GM12878 (cell line): ENCODE measurements around the gene GAGE12E. TPM values are rescaled to one million over a fixed set of nuclear protein-coding genes. Genes with fewer than 3 reads are reported as not detected.
"Not testable (repeated sequence)": the region's sequence is repeated elsewhere in the genome, so short reads cannot be mapped to it uniquely, and the experiment has no call there.

Experiments used
- ATAC-seq: fragments of 200-7000 bp; cut with Tn5 transposase; 3 replicates; pipeline ENCODE4 v1.9.1; 2020; ENCODE audit warnings: mild to moderate bottlenecking, moderate library complexity
- BruUV-seq: library from RNA; stranded (reverse); fragments of 400-500 nt; replicated peaks from 2 replicates; lab custom pipeline; 2021; lab: Mats Ljungman, UMichigan
- CTCF ChIA-PET: fragments of 300-600 bp; sonication (Branson Sonifier 250); formaldehyde crosslinking; extraction: SDS; loops from one replicate; lab custom pipeline; 2021; ENCODE audit warnings: inconsistent platforms; lab: Yijun Ruan, JAX
- POLR2A ChIA-PET: fragments of 350-600 bp; formaldehyde crosslinking; extraction: SDS; loops from one replicate; lab custom pipeline; 2021; ENCODE audit warnings: inconsistent platforms; lab: Charles Lee
- RAD21 ChIA-PET: fragments of 300-600 bp; sonication (Branson Sonifier 250); formaldehyde crosslinking; loops from one replicate; lab custom pipeline; 2023; ENCODE audit warnings: antibody characterized with exemption; ENCODE audit not compliant: unreplicated experiment; lab: Charles Lee
- SMC1A ChIA-PET: fragments of 300-600 bp; sonication (Branson Sonifier 250); formaldehyde crosslinking; loops from one replicate; lab custom pipeline; 2023; ENCODE audit not compliant: unreplicated experiment, uncharacterized antibody; lab: Charles Lee
- DNase-seq: peaks from one replicate; pipeline ENCODE4 v3.0.0-alpha.2; 2011; ENCODE audit warnings: low read depth, low spot score
- FAIRE-seq: peaks from 3 replicates; lab custom pipeline; 2011; peaks lifted over from hg19 to GRCh38; lab: Jason Lieb, UNC
- H2AFZ ChIP-seq: 2 replicates; pipeline ENCODE4 v1.6.0; 2011; ENCODE audit warnings: low read depth, low read length, control low read depth; ENCODE audit not compliant: control insufficient read depth
- H3K27ac ChIP-seq: 2 replicates; pipeline ENCODE4 v1.5.1; 2011; ENCODE audit warnings: control low read depth; ENCODE audit not compliant: control insufficient read depth, insufficient read depth
- H3K27me3 ChIP-seq, 2 experiments: replicated peaks in 1 of 2; 2 replicates each; pipeline versions ENCODE4 v1.6.0 to v1.6.1; 2011; ENCODE audit warnings: low read length in 1 of 2; ENCODE audit not compliant: control insufficient read depth in 2 of 2, insufficient read depth in 2 of 2
- H3K36me3 ChIP-seq, 2 experiments: 2 replicates each; pipeline ENCODE4 v1.5.1; 2011; ENCODE audit warnings: low read length in 1 of 2; ENCODE audit not compliant: control insufficient read depth in 2 of 2, insufficient read depth in 2 of 2
- H3K4me1 ChIP-seq: 2 replicates; pipeline ENCODE4 v1.6.1; 2011; ENCODE audit warnings: mild to moderate bottlenecking, low read length, moderate library complexity, mixed read lengths; ENCODE audit not compliant: control insufficient read depth, insufficient read depth
- H3K4me2 ChIP-seq: 2 replicates; pipeline ENCODE4 v1.6.0; 2011; ENCODE audit warnings: control low read depth; ENCODE audit not compliant: control insufficient read depth, insufficient read depth
- H3K4me3 ChIP-seq: fragments of 200-600 bp; sonication (generic); 2 replicates; pipeline ENCODE4 v1.5.1; 2016
- H3K79me2 ChIP-seq: 2 replicates; pipeline ENCODE4 v1.6.0; 2011; ENCODE audit warnings: low read length; ENCODE audit not compliant: control insufficient read depth, insufficient read depth
- H3K9ac ChIP-seq: 2 replicates; pipeline ENCODE4 v1.8.0; 2011; ENCODE audit warnings: low read length, control low read depth, mixed read lengths; ENCODE audit not compliant: control insufficient read depth, insufficient read depth
- H3K9me3 ChIP-seq: replicated peaks from 3 replicates; pipeline ENCODE4 v1.5.1; 2011; ENCODE audit warnings: mild to moderate bottlenecking, low read length; ENCODE audit not compliant: control insufficient read depth, insufficient read depth
- H4K20me1 ChIP-seq: 2 replicates; pipeline ENCODE4 v1.6.0; 2011; ENCODE audit not compliant: control insufficient read depth, insufficient read depth
- WGBS: methylation state at CpG from one replicate; pipeline ENCODE4 v1.1.6; 2016; ENCODE audit warnings: low lambda C conversion rate; ENCODE audit not compliant: insufficient replicate concordance, insufficient coverage; ENCODE audit errors: missing lambda C conversion rate; 5-methylcytosine and 5-hydroxymethylcytosine counted together
- in situ Hi-C: fragments of 300-500 bp; cut with MboI; formaldehyde crosslinking; loops from 9 replicates; pipeline ENCODE4 v1.14.3; 2018; ENCODE audit warnings: mixed read lengths
- intact Hi-C: fragments of 100-400 bp; cut with micrococcal nuclease; formaldehyde crosslinking; loops from one replicate; pipeline ENCODE4 v1.14.2; 2022; ENCODE audit not compliant: unreplicated experiment
- polyA plus RNA-seq, 11 experiments: library from polyadenylated mRNA; depleted of rRNA in 4 of 11; unstranded in 6 of 11; stranded (reverse) in 5 of 11; fragments of >200 nt; fragmentation: Nextera tagmentation in 4 of 11; fragmentation: Illumina TruSeq in 1 of 11; extraction: Ambion mirVana in 4 of 11; extraction: Trizol in 1 of 11; gene quantifications; 1 replicate in 1 of 11; 2 replicates in 10 of 11; pipeline versions ENCODE4 v1.2.1 to v1.2.3, GENCODE V29; 2011 to 2016; ENCODE audit warnings: inconsistent platforms in 2 of 11, missing spikeins in 2 of 11, low read depth in 1 of 11
- small RNA-seq: library from RNA; depleted of rRNA; stranded (forward); fragments of <200 nt; gene quantifications from one replicate; pipeline ENCODE3, GENCODE V24; 2014
- total RNA-seq, 4 experiments: library from RNA; depleted of rRNA in 3 of 4; stranded (reverse); fragments of >200 nt in 3 of 4; fragmentation: Illumina TruSeq in 1 of 4; extraction: Trizol in 1 of 4; gene quantifications; 2 replicates each; pipeline versions ENCODE4 v1.2.1 to v1.2.3, GENCODE V29; 2013 to 2021

Gene GAGE12E
- total and polyA plus RNA-seq, 10 of the 15 experiments (the other 5 are each of a cell fraction or from before 2014, with no cell fraction given), result not detected

DNA sequence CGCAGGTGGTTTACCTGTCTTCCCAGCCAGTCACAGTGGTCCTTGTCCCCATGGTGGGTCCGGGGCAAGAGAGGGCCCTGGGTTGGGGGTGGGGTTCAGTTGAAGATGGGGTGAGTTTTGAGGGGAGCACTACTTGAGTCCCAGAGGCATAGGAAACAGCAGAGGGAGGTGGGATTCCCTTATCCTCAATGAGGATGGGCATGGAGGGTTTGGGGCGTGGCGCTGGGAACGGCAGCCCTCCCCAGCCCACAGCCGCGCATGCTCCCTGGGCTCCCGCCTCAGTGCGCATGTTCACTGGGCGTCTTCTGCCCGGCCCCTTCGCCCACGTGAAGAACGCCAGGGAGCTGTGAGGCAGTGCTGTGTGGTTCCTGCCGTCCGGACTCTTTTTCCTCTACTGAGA lies 47.6 kb downstream of the GAGE12E start, which contains the start of gene GAGE1:
Gene GAGE1, plus strand, starts transcription at position 301 of the 400 bp plus-strand sequence. CDS start 1,155 bp downstream, outside the sequence.
- H3K27ac ChIP-seq, H3K4me3 ChIP-seq, H3K27me3 ChIP-seq, RAD21 ChIA-PET, H3K79me2 ChIP-seq, H3K9me3 ChIP-seq, DNase-seq, in situ Hi-C loops, H3K4me2 ChIP-seq, intact Hi-C loops, POLR2A ChIA-PET, H2AFZ ChIP-seq, H3K9ac ChIP-seq, ATAC-seq, CTCF ChIA-PET, H3K4me1 ChIP-seq, H3K36me3 ChIP-seq, SMC1A ChIA-PET, BruUV-seq, H4K20me1 ChIP-seq, FAIRE-seq: not testable (repeated sequence)
- WGBS, result no CpG with 5 or more reads among the region's 16 CpGs

Small RNA genes within 50 kb of the gene (small RNA-seq; reads per million reads assigned to genes)
- not detected for gene GAGE12B

Other genes with a start within 250 kb of the GAGE12E start
Only the 7 nearest of the 11 such genes appear.
- gene GAGE12C, start 19.1 kb upstream of the GAGE12E start, total RNA-seq (2014; rRNA removed), result not detected in 2 replicates
- gene GAGE12C, start 19.1 kb upstream of the GAGE12E start, total RNA-seq (2014; rRNA removed; fragmentation: Illumina TruSeq; extraction: Trizol), result not detected in 2 replicates
- gene GAGE12C, start 19.1 kb upstream of the GAGE12E start, total RNA-seq (2021), result not detected in 2 replicates
- not detected in 2 replicates for gene GAGE12C, start 19.1 kb upstream of the GAGE12E start, polyA plus RNA-seq (2011; rRNA removed)
- not detected in 2 replicates for gene GAGE12C, start 19.1 kb upstream of the GAGE12E start, polyA plus RNA-seq (2014; fragmentation: Illumina TruSeq; extraction: Trizol)
- not detected for gene GAGE12C, start 19.1 kb upstream of the GAGE12E start, polyA plus RNA-seq (2014; fragmentation: Nextera tagmentation; extraction: Ambion mirVana)
- not detected in 2 replicates for gene GAGE12C, start 19.1 kb upstream of the GAGE12E start, polyA plus RNA-seq (2014; rRNA removed)
- not detected for gene GAGE12C, start 19.1 kb upstream of the GAGE12E start, polyA plus RNA-seq (2016; fragmentation: Nextera tagmentation; extraction: Ambion mirVana)
- not detected in 2 replicates for gene GAGE12D, start 9.6 kb upstream of the GAGE12E start, total RNA-seq (2014; rRNA removed)
- not detected in 2 replicates for gene GAGE12D, start 9.6 kb upstream of the GAGE12E start, total RNA-seq (2014; rRNA removed; fragmentation: Illumina TruSeq; extraction: Trizol)
- gene GAGE12D, start 9.6 kb upstream of the GAGE12E start, total RNA-seq (2021), result not detected in 2 replicates
- gene GAGE12D, start 9.6 kb upstream of the GAGE12E start, polyA plus RNA-seq (2011; rRNA removed), result not detected in 2 replicates
- gene GAGE12D, start 9.6 kb upstream of the GAGE12E start, polyA plus RNA-seq (2014; fragmentation: Illumina TruSeq; extraction: Trizol), result not detected in 2 replicates
- gene GAGE12D, start 9.6 kb upstream of the GAGE12E start, polyA plus RNA-seq (2014; fragmentation: Nextera tagmentation; extraction: Ambion mirVana), result not detected
- gene GAGE12D, start 9.6 kb upstream of the GAGE12E start, polyA plus RNA-seq (2014; rRNA removed), result not detected in 2 replicates
- gene GAGE12D, start 9.6 kb upstream of the GAGE12E start, polyA plus RNA-seq (2016; fragmentation: Nextera tagmentation; extraction: Ambion mirVana), result not detected
- gene GAGE12F, start 9.6 kb downstream of the GAGE12E start, total RNA-seq (2014; rRNA removed), result not detected in 2 replicates
- gene GAGE12F, start 9.6 kb downstream of the GAGE12E start, total RNA-seq (2014; rRNA removed; fragmentation: Illumina TruSeq; extraction: Trizol), result not detected in 2 replicates
- gene GAGE12F, start 9.6 kb downstream of the GAGE12E start, total RNA-seq (2021), result 0.72 TPM in 1 of 2 replicates, not detected in the other
- not detected in 2 replicates for gene GAGE12F, start 9.6 kb downstream of the GAGE12E start, polyA plus RNA-seq (2011; rRNA removed)
- gene GAGE12F, start 9.6 kb downstream of the GAGE12E start, polyA plus RNA-seq (2014; fragmentation: Illumina TruSeq; extraction: Trizol), result not detected in 2 replicates
- gene GAGE12F, start 9.6 kb downstream of the GAGE12E start, polyA plus RNA-seq (2014; fragmentation: Nextera tagmentation; extraction: Ambion mirVana), result not detected
- gene GAGE12F, start 9.6 kb downstream of the GAGE12E start, polyA plus RNA-seq (2014; rRNA removed), result not detected in 2 replicates
- gene GAGE12F, start 9.6 kb downstream of the GAGE12E start, polyA plus RNA-seq (2016; fragmentation: Nextera tagmentation; extraction: Ambion mirVana), result not detected
- not detected in 2 replicates for gene GAGE12G, start 19.1 kb downstream of the GAGE12E start, total RNA-seq (2014; rRNA removed)
- gene GAGE12G, start 19.1 kb downstream of the GAGE12E start, total RNA-seq (2014; rRNA removed; fragmentation: Illumina TruSeq; extraction: Trizol), result not detected in 2 replicates
- gene GAGE12G, start 19.1 kb downstream of the GAGE12E start, total RNA-seq (2021), result not detected in 2 replicates
- gene GAGE12G, start 19.1 kb downstream of the GAGE12E start, polyA plus RNA-seq (2011; rRNA removed), result not detected in 2 replicates
- not detected in 2 replicates for gene GAGE12G, start 19.1 kb downstream of the GAGE12E start, polyA plus RNA-seq (2014; fragmentation: Illumina TruSeq; extraction: Trizol)
- gene GAGE12G, start 19.1 kb downstream of the GAGE12E start, polyA plus RNA-seq (2014; fragmentation: Nextera tagmentation; extraction: Ambion mirVana), result not detected
- not detected in 2 replicates for gene GAGE12G, start 19.1 kb downstream of the GAGE12E start, polyA plus RNA-seq (2014; rRNA removed)
- gene GAGE12G, start 19.1 kb downstream of the GAGE12E start, polyA plus RNA-seq (2016; fragmentation: Nextera tagmentation; extraction: Ambion mirVana), result not detected
- not detected in 2 replicates for gene GAGE12H, start 28.7 kb downstream of the GAGE12E start, total RNA-seq (2014; rRNA removed)
- not detected in 2 replicates for gene GAGE12H, start 28.7 kb downstream of the GAGE12E start, total RNA-seq (2014; rRNA removed; fragmentation: Illumina TruSeq; extraction: Trizol)
- not detected in 2 replicates for gene GAGE12H, start 28.7 kb downstream of the GAGE12E start, total RNA-seq (2021)
- gene GAGE12H, start 28.7 kb downstream of the GAGE12E start, polyA plus RNA-seq (2011; rRNA removed), result not detected in 2 replicates
- not detected in 2 replicates for gene GAGE12H, start 28.7 kb downstream of the GAGE12E start, polyA plus RNA-seq (2014; fragmentation: Illumina TruSeq; extraction: Trizol)
- not detected for gene GAGE12H, start 28.7 kb downstream of the GAGE12E start, polyA plus RNA-seq (2014; fragmentation: Nextera tagmentation; extraction: Ambion mirVana)
- gene GAGE12H, start 28.7 kb downstream of the GAGE12E start, polyA plus RNA-seq (2014; rRNA removed), result not detected in 2 replicates
- not detected for gene GAGE12H, start 28.7 kb downstream of the GAGE12E start, polyA plus RNA-seq (2016; fragmentation: Nextera tagmentation; extraction: Ambion mirVana)
- not detected in 2 replicates for gene GAGE2A, start 38.2 kb downstream of the GAGE12E start, total RNA-seq (2014; rRNA removed)
- gene GAGE2A, start 38.2 kb downstream of the GAGE12E start, total RNA-seq (2014; rRNA removed; fragmentation: Illumina TruSeq; extraction: Trizol), result not detected in 2 replicates
- gene GAGE2A, start 38.2 kb downstream of the GAGE12E start, total RNA-seq (2021), result 0.45 and 0.56 TPM in 2 replicates
- not detected in 2 replicates for gene GAGE2A, start 38.2 kb downstream of the GAGE12E start, polyA plus RNA-seq (2011; rRNA removed)
- not detected in 2 replicates for gene GAGE2A, start 38.2 kb downstream of the GAGE12E start, polyA plus RNA-seq (2014; fragmentation: Illumina TruSeq; extraction: Trizol)
- gene GAGE2A, start 38.2 kb downstream of the GAGE12E start, polyA plus RNA-seq (2014; fragmentation: Nextera tagmentation; extraction: Ambion mirVana), result not detected
- gene GAGE2A, start 38.2 kb downstream of the GAGE12E start, polyA plus RNA-seq (2014; rRNA removed), result not detected in 2 replicates
- gene GAGE2A, start 38.2 kb downstream of the GAGE12E start, polyA plus RNA-seq (2016; fragmentation: Nextera tagmentation; extraction: Ambion mirVana), result not detected
- not detected in 2 replicates for gene GAGE1, start 47.7 kb downstream of the GAGE12E start, total RNA-seq (2014; rRNA removed)
- gene GAGE1, start 47.7 kb downstream of the GAGE12E start, total RNA-seq (2014; rRNA removed; fragmentation: Illumina TruSeq; extraction: Trizol), result not detected in 2 replicates
- gene GAGE1, start 47.7 kb downstream of the GAGE12E start, total RNA-seq (2021), result not detected in 2 replicates
- 0.19 TPM in 1 of 2 replicates, not detected in the other for gene GAGE1, start 47.7 kb downstream of the GAGE12E start, polyA plus RNA-seq (2011; rRNA removed)
- gene GAGE1, start 47.7 kb downstream of the GAGE12E start, polyA plus RNA-seq (2014; fragmentation: Illumina TruSeq; extraction: Trizol), result not detected in 2 replicates
- under 1 TPM in 1 of 2 experiments, not detected in 1; 0.16 TPM for gene GAGE1, start 47.7 kb downstream of the GAGE12E start, polyA plus RNA-seq (2014; fragmentation: Nextera tagmentation; extraction: Ambion mirVana)
- not detected in 2 replicates for gene GAGE1, start 47.7 kb downstream of the GAGE12E start, polyA plus RNA-seq (2014; rRNA removed)
- under 1 TPM in 1 of 2 experiments, not detected in 1; 0.05 TPM for gene GAGE1, start 47.7 kb downstream of the GAGE12E start, polyA plus RNA-seq (2016; fragmentation: Nextera tagmentation; extraction: Ambion mirVana)